Neural cell (in vitro differentiated cells): ENCODE results near the gene ZNF350.
"Not testable (repeated sequence)": the region's sequence is repeated elsewhere in the genome, so short reads cannot be mapped to it uniquely, and the experiment has no call there.

Source experiments
- CTCF ChIP-seq: fragments of 450-650 bp; IDR thresholded peaks from 2 replicates; pipeline ENCODE4 v1.5.1; 2014; ENCODE audit warnings: antibody characterized with exemption, mild to moderate bottlenecking, moderate library complexity; ENCODE audit not compliant: poor library complexity, severe bottlenecking
- EZH2 ChIP-seq: fragments of 200-600, 300-800 bp; shearing (Covaris generic), sonication (generic); IDR thresholded peaks from 2 replicates; pipeline ENCODE4 v1.6.1; 2014; ENCODE audit warnings: antibody characterized with exemption, low read length, borderline replicate concordance, mild to moderate bottlenecking; ENCODE audit not compliant: insufficient read depth, poor library complexity, severe bottlenecking

GRCh38 chr19:51957846-51958245 is 28.8 kb downstream of the ZNF350 start:
- not testable (repeated sequence) for TF ChIP-seq EZH2, CTCF
